Naive B cell (primary cell): Measurements from ENCODE around the gene CRIP2. TPM values are rescaled to one million over a fixed set of nuclear protein-coding genes. Genes with fewer than 3 reads are reported as not detected.
A peak's percentile ranks its signal among the peaks of the same experiment; 100 is the strongest.

ENCODE experiments used
- ATAC-seq, 2 donors: fragments of 150-1000 bp; cut with Tn5 transposase; 2 replicates each; pipeline ENCODE4 v1.10.0; 2021; ENCODE audit warnings: low read depth in 2 of 2, mild to moderate bottlenecking in 2 of 2, moderate library complexity in 2 of 2
- DNase-seq: peaks from one replicate; pipeline ENCODE4 v3.0.0; 2022
- H3K27ac Mint-ChIP-seq, 6 donors: one replicate each; pipeline ENCODE4 v1.8.0; 2020 to 2022; ENCODE audit warnings: mild to moderate bottlenecking in 6 of 6, mixed read lengths in 6 of 6, moderate library complexity in 5 of 6, inconsistent platforms in 2 of 6
- H3K27me3 Mint-ChIP-seq, 3 donors: one replicate each; pipeline ENCODE4 v1.8.0; 2021 to 2022; ENCODE audit warnings: mixed read lengths in 3 of 3, mild to moderate bottlenecking in 1 of 3
- H3K36me3 Mint-ChIP-seq, 2 donors: one replicate each; pipeline ENCODE4 v1.8.0; 2020 to 2022; ENCODE audit warnings: mixed read lengths in 2 of 2, inconsistent platforms in 1 of 2, mild to moderate bottlenecking in 1 of 2
- H3K4me1 Mint-ChIP-seq, 3 donors: one replicate each; pipeline ENCODE4 v1.8.0; 2020 to 2022; ENCODE audit warnings: mixed read lengths in 3 of 3, inconsistent platforms in 1 of 3, mild to moderate bottlenecking in 1 of 3, moderate library complexity in 1 of 3
- H3K4me3 Mint-ChIP-seq, 8 donors: one replicate each; pipeline ENCODE4 v1.8.0; 2020 to 2022; ENCODE audit warnings: mild to moderate bottlenecking in 8 of 8, mixed read lengths in 8 of 8, moderate library complexity in 8 of 8, inconsistent platforms in 2 of 8
- H3K9me3 Mint-ChIP-seq, 7 donors: one replicate each; pipeline ENCODE4 v1.8.0; 2020 to 2022; ENCODE audit warnings: mixed read lengths in 7 of 7, mild to moderate bottlenecking in 5 of 7, inconsistent platforms in 2 of 7, moderate library complexity in 1 of 7
- polyA plus RNA-seq, 6 donors: library from polyadenylated mRNA; unstranded; fragments of 300-500 nt; fragmentation: Illumina TruSeq; gene quantifications; one replicate each; pipeline ENCODE4 v1.2.3, GENCODE V29; 2021; ENCODE audit warnings: low read depth in 6 of 6

CRIP2 gene
- polyA plus RNA-seq, 6 donors from 2014 or later = 2.0 to 27.3 (median 8.4) TPM

- Mint-ChIP-seq H3K9me3 (no peaks in the 10 kb centered on the region), H3K27ac (peak overlapping the region in 1 of 6 donors; percentile 19)
- no peak for DNase-seq
These were observed 37.5 kb upstream of the CRIP2 start for GRCh38 chr14:105436891-105437722.

GRCh38 chr14:105437723-105438500 lies 36.7 kb upstream of the CRIP2 start:
- H3K4me3 Mint-ChIP-seq = no peak overlapping the region
- DNase-seq = no peak
- H3K36me3 Mint-ChIP-seq = peaks cover 3 to 8% of the 10 kb centered on the region in 2 donors
- H3K9me3 Mint-ChIP-seq = no peaks in the 10 kb centered on the region
- H3K27ac Mint-ChIP-seq = no peak overlapping the region
- peaks cover 17 to 22% (median 20%) of the 10 kb centered on the region in 3 donors for H3K4me1 Mint-ChIP-seq
- H3K27me3 Mint-ChIP-seq = no peaks in the 10 kb centered on the region
- ATAC-seq = no peak

More at GRCh38 chr14:105436891-105437722, 37.5 kb upstream of the CRIP2 start:
- Mint-ChIP-seq H3K4me1 (peaks cover 17 to 22% (median 20%) of the 10 kb centered on the region in 3 donors), H3K27me3 (no peaks in the 10 kb centered on the region), H3K4me3 (no peak overlapping the region), H3K36me3 (peaks cover 3 to 7% of the 10 kb centered on the region in 2 donors)
- peak; percentile 18 to 64 for ATAC-seq

GRCh38 chr14:105439179-105439578 lies 35.4 kb upstream of the CRIP2 start:
- no peak for DNase-seq
- no peak overlapping the region for H3K4me3 Mint-ChIP-seq
- H3K27me3 Mint-ChIP-seq = no peaks in the 10 kb centered on the region
- peaks cover 17 to 22% (median 20%) of the 10 kb centered on the region in 3 donors for H3K4me1 Mint-ChIP-seq
- peaks cover 3 to 8% of the 10 kb centered on the region in 2 donors for H3K36me3 Mint-ChIP-seq
- no peaks in the 10 kb centered on the region for H3K9me3 Mint-ChIP-seq
- H3K27ac Mint-ChIP-seq = no peak overlapping the region
- ATAC-seq = no peak

GRCh38 chr14:105439710-105440553 lies 34.7 kb upstream of the CRIP2 start:
- H3K27me3 Mint-ChIP-seq = no peaks in the 10 kb centered on the region
- peaks cover 3 to 8% of the 10 kb centered on the region in 2 donors for H3K36me3 Mint-ChIP-seq
- no peak overlapping the region for H3K4me3 Mint-ChIP-seq
- H3K27ac Mint-ChIP-seq = no peak overlapping the region
- no peak for DNase-seq
- peaks cover 15 to 20% (median 17%) of the 10 kb centered on the region in 3 donors for H3K4me1 Mint-ChIP-seq
- ATAC-seq = no peak
- no peaks in the 10 kb centered on the region for H3K9me3 Mint-ChIP-seq

GRCh38 chr14:105440554-105440900 lies 34.1 kb upstream of the CRIP2 start:
- Mint-ChIP-seq H3K27me3 (no peaks in the 10 kb centered on the region), H3K4me3 (no peak overlapping the region), H3K4me1 (peaks cover 11 to 17% (median 14%) of the 10 kb centered on the region in 3 donors), H3K27ac (no peak overlapping the region), H3K36me3 (peaks cover 3 to 8% of the 10 kb centered on the region in 2 donors), H3K9me3 (no peaks in the 10 kb centered on the region)
- ATAC-seq = no peak
- no peak for DNase-seq

GRCh38 chr14:105440992-105441391 lies 33.6 kb upstream of the CRIP2 start:
- DNase-seq = no peak
- Mint-ChIP-seq H3K4me1 (peaks cover 8 to 12% (median 9%) of the 10 kb centered on the region in 3 donors), H3K27ac (no peak overlapping the region), H3K36me3 (peaks cover 3 to 8% of the 10 kb centered on the region in 2 donors), H3K9me3 (no peaks in the 10 kb centered on the region), H3K27me3 (no peaks in the 10 kb centered on the region), H3K4me3 (no peak overlapping the region)
- no peak for ATAC-seq

- Mint-ChIP-seq H3K36me3 (peaks cover 3 to 8% of the 10 kb centered on the region in 2 donors), H3K27me3 (no peaks in the 10 kb centered on the region), H3K9me3 (no peaks in the 10 kb centered on the region), H3K4me3 (peak overlapping the region in 1 of 8 donors; percentile 20), H3K4me1 (peaks cover 4% of the 10 kb centered on the region in 3 donors), H3K27ac (peak overlapping the region in 2 of 6 donors; percentile 1 to 64)
- DNase-seq (no peak), ATAC-seq (no peak)
These were observed 32.5 kb upstream of the CRIP2 start for GRCh38 chr14:105442125-105442524.

GRCh38 chr14:105442834-105443233 lies 31.8 kb upstream of the CRIP2 start:
- Mint-ChIP-seq H3K4me3 (no peak overlapping the region), H3K36me3 (peaks cover 3 to 8% of the 10 kb centered on the region in 2 donors), H3K4me1 (peaks cover 2 to 4% (median 4%) of the 10 kb centered on the region in 3 donors), H3K27me3 (no peaks in the 10 kb centered on the region), H3K9me3 (no peaks in the 10 kb centered on the region), H3K27ac (peak overlapping the region in 1 of 6 donors; percentile 21)
- ATAC-seq = no peak
- no peak for DNase-seq

GRCh38 chr14:105444859-105445258 lies 29.8 kb upstream of the CRIP2 start:
- no peak for ATAC-seq
- no peak for DNase-seq
- Mint-ChIP-seq H3K36me3 (peaks cover 3 to 8% of the 10 kb centered on the region in 2 donors), H3K9me3 (no peaks in the 10 kb centered on the region), H3K27ac (no peak overlapping the region), H3K27me3 (no peaks in the 10 kb centered on the region), H3K4me3 (no peak overlapping the region), H3K4me1 (peaks cover 4 to 6% (median 5%) of the 10 kb centered on the region in 3 donors)

GRCh38 chr14:105445290-105445689 lies 29.3 kb upstream of the CRIP2 start:
- H3K9me3 Mint-ChIP-seq = no peaks in the 10 kb centered on the region
- no peaks in the 10 kb centered on the region for H3K27me3 Mint-ChIP-seq
- no peak overlapping the region for H3K27ac Mint-ChIP-seq
- peaks cover 3 to 8% of the 10 kb centered on the region in 2 donors for H3K36me3 Mint-ChIP-seq
- DNase-seq = no peak
- no peak for ATAC-seq
- H3K4me1 Mint-ChIP-seq = peaks cover 4 to 6% (median 5%) of the 10 kb centered on the region in 3 donors
- no peak overlapping the region for H3K4me3 Mint-ChIP-seq

- Mint-ChIP-seq H3K4me3 (no peak overlapping the region), H3K9me3 (no peaks in the 10 kb centered on the region), H3K4me1 (peaks cover 4 to 6% (median 5%) of the 10 kb centered on the region in 3 donors), H3K27me3 (no peaks in the 10 kb centered on the region), H3K36me3 (peaks cover 3 to 8% of the 10 kb centered on the region in 2 donors), H3K27ac (no peak overlapping the region)
- no peak for ATAC-seq
- no peak for DNase-seq
These were observed 28.4 kb upstream of the CRIP2 start for GRCh38 chr14:105445901-105446845.

- ATAC-seq (no peak), DNase-seq (no peak)
- Mint-ChIP-seq H3K9me3 (no peaks in the 10 kb centered on the region), H3K36me3 (peaks cover 0 to 2% of the 10 kb centered on the region in 2 donors), H3K4me3 (no peak overlapping the region), H3K4me1 (peaks cover under 1 to 6% (median 3%) of the 10 kb centered on the region in 3 donors), H3K27ac (no peak overlapping the region), H3K27me3 (no peaks in the 10 kb centered on the region)
These were observed 27.6 kb upstream of the CRIP2 start for GRCh38 chr14:105446971-105447370.
